ENCODE results near the gene INTS11. TPM values are rescaled to one million over a fixed set of nuclear protein-coding genes. Genes with fewer than 3 reads are reported as not detected.
"Not testable (repeated sequence)": the region's sequence is repeated elsewhere in the genome, so short reads cannot be mapped to it uniquely, and the experiment has no call there.

INTS11 gene
- polyA plus RNA-seq: 65.8 TPM

- peaks cover 0 to 17% (median 17%) of the 10 kb centered on the region in 3 donors for H3K4me1 Mint-ChIP-seq
- peaks cover 4% of the 10 kb centered on the region for H3K36me3 Mint-ChIP-seq
- H3K27ac Mint-ChIP-seq: peak within 1 kb of the TSS; percentile 85 to 97 (median 93)
- H3K9me3 Mint-ChIP-seq: no peaks in the 10 kb centered on the region
- H3K27me3 Mint-ChIP-seq: no peaks in the 10 kb centered on the region
- H3K4me3 Mint-ChIP-seq: peak within 1 kb of the TSS; percentile 85 to 94 (median 90)
Measured at GRCh38 chr1:1324524-1325287, at the start of gene INTS11, which contains the start of gene CPTP. Gene INTS11 (minus strand): TSS chr1:1324660. CDS start chr1:1324608, 52 bp downstream. Gene CPTP (plus strand): TSS chr1:1324802. CDS start chr1:1326911, 2,109 bp downstream.

GRCh38 chr1:1373815-1374588, 49.5 kb upstream of the INTS11 start:
- Mint-ChIP-seq H3K4me1 (peaks cover 5 to 8% (median 6%) of the 10 kb centered on the region in 3 donors), H3K4me3 (peak overlapping the region; percentile 85 to 93 (median 90)), H3K9me3 (no peaks in the 10 kb centered on the region), H3K27me3 (no peaks in the 10 kb centered on the region), H3K36me3 (no peaks in the 10 kb centered on the region), H3K27ac (peak overlapping the region in 1 of 3 donors; percentile 67)

GRCh38 chr1:1373051-1373814, 48.8 kb upstream of the INTS11 start:
- Mint-ChIP-seq H3K4me1 (peaks cover 5 to 8% (median 6%) of the 10 kb centered on the region in 3 donors), H3K9me3 (no peaks in the 10 kb centered on the region)

GRCh38 chr1:1371746-1372711, 47.6 kb upstream of the INTS11 start:
- H3K4me3 Mint-ChIP-seq: peak overlapping the region in 3 of 4 donors; percentile 52 to 84 (median 59)
- no peaks in the 10 kb centered on the region for H3K36me3 Mint-ChIP-seq
- no peaks in the 10 kb centered on the region for H3K9me3 Mint-ChIP-seq
- peaks cover 5 to 8% (median 6%) of the 10 kb centered on the region in 3 donors for H3K4me1 Mint-ChIP-seq
- H3K27ac Mint-ChIP-seq: peak overlapping the region; percentile 84 to 91 (median 85)
- no peaks in the 10 kb centered on the region for H3K27me3 Mint-ChIP-seq

More at GRCh38 chr1:1373051-1373814, 48.8 kb upstream of the INTS11 start:
- Mint-ChIP-seq H3K4me3 (peak overlapping the region; percentile 63 to 89 (median 86)), H3K27ac (peak overlapping the region in 1 of 3 donors; percentile 45), H3K36me3 (no peaks in the 10 kb centered on the region), H3K27me3 (no peaks in the 10 kb centered on the region)

GRCh38 chr1:1371364-1371745, 46.9 kb upstream of the INTS11 start:
- Mint-ChIP-seq H3K27me3 (no peaks in the 10 kb centered on the region), H3K4me1 (peaks cover 5 to 8% (median 6%) of the 10 kb centered on the region in 3 donors), H3K4me3 (peak overlapping the region in 1 of 4 donors; percentile 84), H3K27ac (peak overlapping the region in 1 of 3 donors; percentile 84), H3K36me3 (no peaks in the 10 kb centered on the region), H3K9me3 (no peaks in the 10 kb centered on the region)

GRCh38 chr1:1370771-1371300, 46.4 kb upstream of the INTS11 start:
- Mint-ChIP-seq H3K9me3 (no peaks in the 10 kb centered on the region), H3K4me1 (peaks cover 5 to 8% (median 6%) of the 10 kb centered on the region in 3 donors), H3K27ac (peak overlapping the region in 1 of 3 donors; percentile 84), H3K36me3 (no peaks in the 10 kb centered on the region), H3K27me3 (no peaks in the 10 kb centered on the region), H3K4me3 (peak overlapping the region in 1 of 4 donors; percentile 48)

- not testable (repeated sequence) for H3K9me3 Mint-ChIP-seq, H3K27me3 Mint-ChIP-seq, H3K4me1 Mint-ChIP-seq, H3K36me3 Mint-ChIP-seq
- H3K27ac Mint-ChIP-seq: peak overlapping the region in 1 of 3 donors; percentile 53
- peak overlapping the region in 1 of 4 donors; percentile 48 for H3K4me3 Mint-ChIP-seq
Measured at GRCh38 chr1:1370094-1370493, 45.6 kb upstream of the INTS11 start.

- Mint-ChIP-seq H3K27me3 (no peaks in the 10 kb centered on the region), H3K9me3 (no peaks in the 10 kb centered on the region), H3K36me3 (no peaks in the 10 kb centered on the region), H3K27ac (no peak overlapping the region), H3K4me3 (no peak overlapping the region), H3K4me1 (peaks cover 0 to 2% (median 2%) of the 10 kb centered on the region in 3 donors)
Measured at GRCh38 chr1:1367315-1367714, 42.9 kb upstream of the INTS11 start.

GRCh38 chr1:1366699-1367066, 42.2 kb upstream of the INTS11 start:
- Mint-ChIP-seq H3K9me3 (no peaks in the 10 kb centered on the region), H3K27ac (no peak overlapping the region), H3K4me3 (no peak overlapping the region), H3K36me3 (no peaks in the 10 kb centered on the region), H3K4me1 (peaks cover 0 to 4% (median 2%) of the 10 kb centered on the region in 3 donors), H3K27me3 (no peaks in the 10 kb centered on the region)

GRCh38 chr1:1365875-1366698, 41.6 kb upstream of the INTS11 start:
- Mint-ChIP-seq H3K9me3 (no peaks in the 10 kb centered on the region), H3K4me3 (no peak overlapping the region), H3K27ac (no peak overlapping the region), H3K27me3 (no peaks in the 10 kb centered on the region), H3K36me3 (no peaks in the 10 kb centered on the region), H3K4me1 (peaks cover 0 to 4% (median 2%) of the 10 kb centered on the region in 3 donors)

- Mint-ChIP-seq H3K27me3 (peaks cover 6% of the 10 kb centered on the region), H3K36me3 (peaks cover 2% of the 10 kb centered on the region), H3K27ac (no peak overlapping the region), H3K4me3 (no peak overlapping the region), H3K4me1 (peaks cover under 1 to 5% (median 4%) of the 10 kb centered on the region in 3 donors), H3K9me3 (no peaks in the 10 kb centered on the region)
Measured at GRCh38 chr1:1364266-1364665, 39.8 kb upstream of the INTS11 start.

GRCh38 chr1:1361982-1362423, 37.5 kb upstream of the INTS11 start:
- Mint-ChIP-seq H3K9me3 (no peaks in the 10 kb centered on the region), H3K27ac (no peak overlapping the region)

More at GRCh38 chr1:1361982-1362423, 37.5 kb upstream of the INTS11 start:
- H3K4me3 Mint-ChIP-seq: peak overlapping the region in 1 of 4 donors; percentile 50
- H3K36me3 Mint-ChIP-seq: peaks cover 2% of the 10 kb centered on the region
- peaks cover 17% of the 10 kb centered on the region for H3K27me3 Mint-ChIP-seq
- peaks cover 3 to 6% (median 6%) of the 10 kb centered on the region in 3 donors for H3K4me1 Mint-ChIP-seq

Data from IgD-negative memory B cell (primary cell).